GM12865 (cell line): ENCODE data around the gene CHAF1A.

Experiments used
- DNase-seq: peaks from one replicate; pipeline ENCODE4 v3.0.0; 2010; ENCODE audit warnings: low read depth
- H3K4me3 ChIP-seq: 2 replicates; pipeline ENCODE4 v1.5.1; 2011; ENCODE audit warnings: mild to moderate bottlenecking, low read depth, low read length, control low read depth
- TF ChIP-seq, protein P1 (sequence below): IDR thresholded peaks from 2 replicates; pipeline ENCODE4 v1.5.1; 2011; ENCODE audit warnings: low read length, control low read depth, low read depth, inconsistent platforms; ENCODE audit not compliant: insufficient read depth; ENCODE audit errors: missing control alignments

The CHAF1A gene

DNA sequence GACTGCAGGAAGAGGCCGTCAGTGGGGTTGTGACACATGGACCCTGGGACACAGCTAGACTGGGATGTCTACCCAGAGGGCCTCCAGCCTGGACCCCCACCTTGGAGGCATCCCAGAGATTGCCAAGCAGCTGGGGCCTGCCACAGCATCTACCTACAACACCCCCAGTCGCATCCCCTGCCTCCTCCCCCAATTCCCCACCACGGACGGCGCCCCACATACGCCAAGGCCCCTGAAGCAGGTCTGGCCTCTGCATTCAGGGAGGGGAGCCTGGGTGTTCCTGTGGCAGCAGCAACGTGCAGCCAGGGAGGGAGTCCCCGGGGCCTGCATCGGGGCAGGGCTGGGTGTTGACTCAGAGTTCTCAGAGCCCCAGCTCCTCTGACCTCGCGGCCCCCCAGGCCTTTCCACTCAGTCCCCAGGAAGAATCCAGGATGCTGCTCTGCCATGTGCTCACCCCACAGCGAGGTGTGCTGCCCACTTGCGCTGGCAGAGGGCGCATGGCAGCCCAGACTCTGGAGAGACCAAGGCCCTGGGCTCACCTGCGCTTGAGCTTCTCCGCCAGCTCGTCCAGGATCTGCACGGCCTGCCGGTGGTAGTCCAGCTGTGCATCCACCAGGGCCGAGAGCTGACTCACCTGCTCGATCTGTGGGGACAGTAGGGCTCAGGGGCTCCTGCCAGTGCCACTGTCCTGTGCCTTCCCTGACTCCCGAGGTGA, 39.5 kb upstream of the CHAF1A start:
- DNase-seq: no peak
- TF ChIP-seq, protein P1, sequence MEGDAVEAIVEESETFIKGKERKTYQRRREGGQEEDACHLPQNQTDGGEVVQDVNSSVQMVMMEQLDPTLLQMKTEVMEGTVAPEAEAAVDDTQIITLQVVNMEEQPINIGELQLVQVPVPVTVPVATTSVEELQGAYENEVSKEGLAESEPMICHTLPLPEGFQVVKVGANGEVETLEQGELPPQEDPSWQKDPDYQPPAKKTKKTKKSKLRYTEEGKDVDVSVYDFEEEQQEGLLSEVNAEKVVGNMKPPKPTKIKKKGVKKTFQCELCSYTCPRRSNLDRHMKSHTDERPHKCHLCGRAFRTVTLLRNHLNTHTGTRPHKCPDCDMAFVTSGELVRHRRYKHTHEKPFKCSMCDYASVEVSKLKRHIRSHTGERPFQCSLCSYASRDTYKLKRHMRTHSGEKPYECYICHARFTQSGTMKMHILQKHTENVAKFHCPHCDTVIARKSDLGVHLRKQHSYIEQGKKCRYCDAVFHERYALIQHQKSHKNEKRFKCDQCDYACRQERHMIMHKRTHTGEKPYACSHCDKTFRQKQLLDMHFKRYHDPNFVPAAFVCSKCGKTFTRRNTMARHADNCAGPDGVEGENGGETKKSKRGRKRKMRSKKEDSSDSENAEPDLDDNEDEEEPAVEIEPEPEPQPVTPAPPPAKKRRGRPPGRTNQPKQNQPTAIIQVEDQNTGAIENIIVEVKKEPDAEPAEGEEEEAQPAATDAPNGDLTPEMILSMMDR: no peak
- no peak overlapping the region for H3K4me3 ChIP-seq

DNA sequence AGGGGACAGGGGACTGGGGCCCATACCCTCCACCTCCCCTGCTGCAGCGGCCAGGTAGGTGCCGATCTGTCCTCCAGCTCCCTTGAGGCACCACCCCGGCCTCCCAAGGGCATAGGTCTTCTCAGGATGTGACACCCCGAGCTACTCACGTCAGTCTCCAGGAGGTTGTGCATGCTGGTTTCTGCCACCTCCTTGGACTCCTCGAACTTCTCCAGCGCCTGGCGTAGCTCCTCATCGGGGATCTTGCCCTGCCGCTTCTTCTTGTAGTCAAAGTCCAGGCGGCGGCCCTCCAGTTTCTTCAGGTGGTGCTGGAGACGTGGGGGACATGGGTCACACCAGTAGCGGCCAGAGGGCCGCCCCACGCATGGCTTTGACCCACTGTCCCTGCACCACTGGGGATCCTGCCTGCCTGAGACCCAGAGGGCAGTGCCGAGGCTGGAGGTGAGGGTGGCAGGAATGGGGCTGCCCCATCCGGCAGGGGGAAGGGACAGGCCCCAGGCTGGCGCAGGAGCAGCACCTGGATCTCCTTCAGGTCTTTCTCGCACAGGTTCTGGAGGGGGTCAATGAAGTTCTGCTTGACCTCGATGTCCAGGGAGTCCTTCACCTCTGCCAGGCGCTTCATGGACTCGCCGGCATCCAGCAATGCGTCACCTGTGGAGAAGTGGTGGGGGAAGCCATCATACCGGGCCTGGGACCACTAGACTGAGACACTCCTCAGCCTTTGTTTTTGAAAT, 38.7 kb upstream of the CHAF1A start:
- no peak overlapping the region for H3K4me3 ChIP-seq
- TF ChIP-seq, protein P1: no peak
- DNase-seq: no peak

DNA sequence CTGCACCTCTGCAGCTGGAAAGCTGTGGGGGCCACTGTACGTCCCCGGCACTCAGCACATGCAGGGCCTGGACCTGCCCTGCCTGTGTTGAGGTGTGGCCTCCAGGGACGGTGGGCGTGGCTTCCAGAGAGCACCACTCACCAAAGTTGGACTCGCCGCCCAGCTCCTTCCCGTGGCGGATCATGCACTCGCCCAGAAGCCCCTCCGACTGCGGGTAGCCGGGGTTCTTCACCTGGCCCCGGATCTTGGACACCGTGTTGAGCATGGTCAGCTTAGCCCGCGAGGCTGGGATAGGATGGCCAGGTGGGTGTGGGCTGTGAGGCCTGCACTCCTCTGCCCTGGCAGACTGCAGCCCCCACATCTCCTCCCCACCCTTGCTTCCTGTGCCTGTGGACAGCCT, 37.1 kb upstream of the CHAF1A start:
- DNase-seq: no peak
- TF ChIP-seq, protein P1: no peak
- H3K4me3 ChIP-seq: no peak overlapping the region

DNA sequence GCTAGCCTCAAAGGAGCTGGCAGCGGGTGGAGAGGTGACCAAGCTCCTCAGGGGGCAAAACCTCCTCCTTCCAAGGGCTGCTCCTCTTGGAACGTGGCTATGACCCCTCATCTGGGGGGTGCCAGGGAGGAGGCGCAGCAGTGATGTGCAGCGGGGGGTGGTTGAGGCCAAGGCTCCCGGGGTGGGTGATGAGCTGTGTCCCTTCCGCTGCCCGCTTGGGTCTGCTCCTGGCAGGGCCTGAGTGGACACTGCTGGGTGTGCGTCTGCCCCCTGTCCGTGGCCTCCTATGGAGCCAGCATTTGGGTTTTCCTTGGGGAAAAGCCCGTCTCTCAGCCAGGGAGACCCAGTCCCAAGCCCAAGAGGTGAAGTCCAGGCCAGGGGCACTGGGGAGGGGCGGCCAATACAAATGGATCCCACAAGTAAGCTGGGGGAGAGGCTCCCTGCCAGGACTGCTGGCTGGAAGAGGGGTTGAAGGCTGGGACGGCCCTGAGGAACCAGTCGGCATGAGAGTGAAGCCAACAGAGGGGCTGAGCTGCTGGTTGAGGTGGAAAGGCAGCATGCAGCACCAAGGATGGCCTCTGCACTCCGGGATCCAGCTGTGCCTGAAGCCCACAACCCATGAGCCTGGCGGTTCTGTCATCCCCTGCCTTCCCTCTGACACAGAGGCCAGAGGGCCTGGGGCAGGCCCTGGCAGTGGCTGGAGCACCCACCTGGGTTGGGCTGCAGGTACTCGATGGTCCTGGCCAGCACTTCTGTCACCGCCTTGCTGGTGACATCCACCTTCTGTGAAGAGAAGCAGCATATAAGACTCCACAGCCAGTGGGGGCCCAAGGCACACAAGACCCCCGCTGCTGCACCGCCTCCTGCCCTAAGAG, 36.4 kb upstream of the CHAF1A start:
- no peak for DNase-seq
- TF ChIP-seq, protein P1: no peak
- no peak overlapping the region for H3K4me3 ChIP-seq

DNA sequence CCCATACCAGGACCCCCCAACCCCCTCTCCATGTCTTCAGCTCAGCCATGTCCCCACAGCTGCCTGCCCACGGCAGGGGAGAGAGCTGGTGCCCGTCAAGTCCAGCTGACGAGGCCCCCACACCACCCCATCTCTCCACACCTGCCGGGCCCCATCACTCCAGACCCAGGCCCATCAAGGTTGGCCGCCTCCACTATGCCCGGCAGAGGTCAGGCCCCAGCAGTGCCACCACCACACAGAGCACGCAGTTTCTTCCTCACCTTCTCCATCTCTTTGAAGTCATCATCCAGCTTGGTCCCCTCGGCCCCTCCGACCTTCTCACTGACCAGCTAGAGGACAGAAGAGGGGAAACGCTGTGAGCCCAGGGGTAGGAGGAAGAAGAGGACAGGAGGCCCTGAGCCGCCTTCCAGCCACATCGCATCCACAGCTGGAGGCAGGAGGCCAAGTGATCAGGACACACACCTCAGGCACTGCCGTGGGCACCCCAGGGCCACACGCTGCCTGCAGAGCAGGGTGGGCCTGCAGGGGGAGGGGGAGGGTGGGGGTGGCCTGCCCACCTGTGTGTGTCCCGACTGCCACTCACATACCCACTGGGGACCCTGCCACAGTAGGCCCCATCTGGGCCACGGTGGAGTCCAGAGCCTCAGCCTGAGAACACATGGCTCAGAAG, 35.6 kb upstream of the CHAF1A start:
- no peak overlapping the region for H3K4me3 ChIP-seq
- no peak for DNase-seq
- TF ChIP-seq, protein P1: no peak

DNA sequence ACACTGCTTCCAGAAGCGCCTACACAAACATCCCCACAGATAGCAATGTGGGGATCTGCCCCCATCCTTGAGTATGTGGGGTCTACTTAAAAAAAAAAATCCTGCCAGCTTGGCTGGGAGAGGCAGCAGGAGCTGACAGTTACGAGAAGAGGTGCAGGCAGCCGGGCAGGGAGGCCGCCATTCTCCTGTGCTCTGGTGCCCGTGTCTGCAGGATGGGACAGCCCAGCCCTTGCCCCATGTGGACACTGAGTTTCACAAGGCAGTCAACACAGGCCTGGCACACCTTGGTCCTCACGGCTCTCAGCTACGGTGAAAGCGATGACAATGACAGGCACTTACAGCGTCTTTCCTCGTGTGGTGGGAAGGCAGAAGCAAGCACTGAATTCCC, 35.1 kb upstream of the CHAF1A start:
- DNase-seq: no peak
- no peak overlapping the region for H3K4me3 ChIP-seq
- TF ChIP-seq, protein P1: no peak
